Neutrophil (primary cell): Measurements from ENCODE around the gene IL18.
A peak's percentile ranks its signal among the peaks of the same experiment; 100 is the strongest.

ENCODE experiments used
- H3K27ac ChIP-seq: fragments of 200-600 bp; sonication (generic); 2 replicates; pipeline ENCODE4 v1.5.1; 2016; ENCODE audit warnings: mild to moderate bottlenecking, moderate library complexity
- H3K27me3 ChIP-seq: fragments of 200-600 bp; sonication (generic); 2 replicates; pipeline ENCODE4 v1.6.0; 2016; ENCODE audit warnings: mild to moderate bottlenecking
- H3K36me3 ChIP-seq: fragments of 200-600 bp; sonication (generic); 2 replicates; pipeline ENCODE4 v1.5.1; 2017
- H3K4me1 ChIP-seq, 2 experiments: fragments of 200-600 bp in 1 of 2; sonication (generic) in 1 of 2; 1 replicate in 1 of 2; 2 replicates in 1 of 2; pipeline versions ENCODE4 v1.5.1 to v1.6.1; 2013 to 2016; ENCODE audit warnings: low read depth in 1 of 2, low read length in 1 of 2, mild to moderate bottlenecking in 1 of 2, moderate library complexity in 1 of 2; ENCODE audit not compliant: control insufficient read depth in 1 of 2, insufficient read depth in 1 of 2
- H3K4me3 ChIP-seq, 2 experiments: fragments of 200-600 bp in 1 of 2; sonication (generic) in 1 of 2; 1 replicate in 1 of 2; 2 replicates in 1 of 2; pipeline ENCODE4 v1.5.1; 2013 to 2016; ENCODE audit warnings: low read depth in 1 of 2, low read length in 1 of 2, mild to moderate bottlenecking in 1 of 2, moderate library complexity in 1 of 2
- H3K9me3 ChIP-seq: fragments of 200-600 bp; sonication (generic); 2 replicates; pipeline ENCODE4 v1.5.1; 2016
- TF ChIP-seq, protein P1 (sequence below): fragments of 200-600 bp; sonication (generic); IDR thresholded peaks from 2 replicates; pipeline ENCODE4 v1.5.1; 2016; ENCODE audit warnings: antibody characterized with exemption

IL18 gene

DNA sequence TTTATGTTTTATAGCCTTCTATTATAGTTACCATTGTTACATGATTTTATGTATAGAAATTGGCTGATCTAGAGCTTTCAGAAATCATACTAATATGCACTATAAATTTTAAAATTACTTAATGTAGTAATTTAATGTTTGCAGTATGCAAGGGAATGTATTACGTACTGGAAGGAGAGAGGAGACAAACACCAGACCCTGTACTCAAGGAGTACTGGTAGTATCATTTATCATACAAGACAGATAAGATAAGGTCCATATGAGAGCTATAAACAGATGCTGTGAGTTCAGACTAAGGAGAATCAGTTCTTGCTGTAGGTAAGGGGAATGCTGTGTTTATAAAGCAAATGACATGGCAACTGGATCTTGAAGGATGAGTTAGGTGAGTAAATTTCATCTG is 12.2 kb upstream of the IL18 start:
- H3K27me3 ChIP-seq = no peaks in the 10 kb centered on the region
- TF ChIP-seq, protein P1, sequence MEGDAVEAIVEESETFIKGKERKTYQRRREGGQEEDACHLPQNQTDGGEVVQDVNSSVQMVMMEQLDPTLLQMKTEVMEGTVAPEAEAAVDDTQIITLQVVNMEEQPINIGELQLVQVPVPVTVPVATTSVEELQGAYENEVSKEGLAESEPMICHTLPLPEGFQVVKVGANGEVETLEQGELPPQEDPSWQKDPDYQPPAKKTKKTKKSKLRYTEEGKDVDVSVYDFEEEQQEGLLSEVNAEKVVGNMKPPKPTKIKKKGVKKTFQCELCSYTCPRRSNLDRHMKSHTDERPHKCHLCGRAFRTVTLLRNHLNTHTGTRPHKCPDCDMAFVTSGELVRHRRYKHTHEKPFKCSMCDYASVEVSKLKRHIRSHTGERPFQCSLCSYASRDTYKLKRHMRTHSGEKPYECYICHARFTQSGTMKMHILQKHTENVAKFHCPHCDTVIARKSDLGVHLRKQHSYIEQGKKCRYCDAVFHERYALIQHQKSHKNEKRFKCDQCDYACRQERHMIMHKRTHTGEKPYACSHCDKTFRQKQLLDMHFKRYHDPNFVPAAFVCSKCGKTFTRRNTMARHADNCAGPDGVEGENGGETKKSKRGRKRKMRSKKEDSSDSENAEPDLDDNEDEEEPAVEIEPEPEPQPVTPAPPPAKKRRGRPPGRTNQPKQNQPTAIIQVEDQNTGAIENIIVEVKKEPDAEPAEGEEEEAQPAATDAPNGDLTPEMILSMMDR = no peak
- H3K4me3 ChIP-seq = no peak overlapping the region
- peaks cover 17 to 24% of the 10 kb centered on the region in 2 experiments for H3K4me1 ChIP-seq
- no peak overlapping the region for H3K27ac ChIP-seq
- H3K36me3 ChIP-seq = no peaks in the 10 kb centered on the region
- no peaks in the 10 kb centered on the region for H3K9me3 ChIP-seq

DNA sequence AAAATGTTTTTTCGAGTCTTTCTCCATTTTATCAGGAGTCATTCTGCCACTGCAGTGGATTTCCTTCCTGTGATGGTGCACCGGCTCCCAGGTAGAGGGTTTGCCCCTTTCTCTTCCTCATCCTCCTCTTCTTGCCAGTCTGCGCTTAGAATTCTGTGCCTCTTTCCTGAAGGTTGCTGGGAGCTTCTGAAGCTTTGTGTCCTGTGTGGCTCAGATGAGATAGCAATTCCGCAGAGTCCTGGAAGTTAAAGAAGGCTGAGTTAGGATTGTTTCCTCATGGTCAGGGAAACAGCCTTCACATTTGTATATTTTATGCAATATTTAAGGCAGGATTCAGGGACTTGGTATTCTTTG is 11.7 kb upstream of the IL18 start:
- Histone ChIP-seq H3K27ac (peak overlapping the region; percentile 35), H3K4me3 (peak overlapping the region; percentile 57 to 60)

DNA sequence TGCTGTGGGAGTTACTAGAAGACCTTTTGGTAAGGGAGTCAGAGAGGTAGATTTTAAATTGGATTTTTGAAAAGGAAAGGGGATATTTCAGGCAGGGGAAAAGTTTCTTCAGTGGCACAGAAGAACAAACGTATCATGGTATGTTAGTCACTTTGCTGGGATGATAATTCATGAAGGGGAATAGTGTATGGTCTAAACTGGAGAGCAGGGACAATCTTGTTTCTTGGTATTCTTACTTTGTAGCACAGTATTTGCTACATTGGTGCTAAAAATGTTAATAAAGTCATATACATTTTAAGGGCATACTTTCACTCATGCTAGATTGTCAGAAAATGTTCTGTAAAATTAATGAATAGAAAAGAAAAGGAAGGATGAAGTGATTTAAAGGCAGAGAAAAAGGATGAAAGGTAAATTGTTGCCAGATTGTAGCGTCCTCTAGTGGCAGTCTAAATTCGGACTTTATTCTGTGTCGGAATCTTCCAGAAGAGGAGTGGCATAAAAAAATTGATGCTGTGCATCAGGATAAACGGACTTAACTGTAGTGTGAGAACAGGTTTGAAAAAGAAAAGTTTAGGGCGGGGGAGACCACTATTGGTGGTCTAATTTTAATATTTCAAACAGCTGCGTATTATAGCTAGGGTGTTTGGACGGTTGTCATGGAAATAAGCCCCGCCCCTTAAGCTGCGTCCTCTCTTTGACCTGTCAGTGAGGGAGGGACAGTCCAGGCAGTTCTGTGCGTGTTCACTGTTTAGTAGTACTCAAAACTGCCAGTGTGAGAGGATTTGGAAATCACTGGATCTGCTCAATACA is 11.1 kb upstream of the IL18 start, which contains the start of gene BCO2:
Gene BCO2, plus strand, starts transcription at position 724 of the 810 bp plus-strand sequence. CDS start 90 bp downstream, outside the sequence.
- Histone ChIP-seq H3K27ac (peak within 1 kb of the TSS; percentile 35), H3K27me3 (no peaks in the 10 kb centered on the region), H3K4me3 (peak within 1 kb of the TSS; percentile 57 to 60), H3K9me3 (no peaks in the 10 kb centered on the region), H3K4me1 (peaks cover 17 to 24% of the 10 kb centered on the region in 2 experiments), H3K36me3 (no peaks in the 10 kb centered on the region)
- TF ChIP-seq, protein P1 = peak; percentile 77

More for the DNA sequence above, 11.7 kb upstream of the IL18 start:
- TF ChIP-seq, protein P1 = no peak
- Histone ChIP-seq H3K4me1 (peaks cover 17 to 24% of the 10 kb centered on the region in 2 experiments), H3K27me3 (no peaks in the 10 kb centered on the region), H3K36me3 (no peaks in the 10 kb centered on the region), H3K9me3 (no peaks in the 10 kb centered on the region)

DNA sequence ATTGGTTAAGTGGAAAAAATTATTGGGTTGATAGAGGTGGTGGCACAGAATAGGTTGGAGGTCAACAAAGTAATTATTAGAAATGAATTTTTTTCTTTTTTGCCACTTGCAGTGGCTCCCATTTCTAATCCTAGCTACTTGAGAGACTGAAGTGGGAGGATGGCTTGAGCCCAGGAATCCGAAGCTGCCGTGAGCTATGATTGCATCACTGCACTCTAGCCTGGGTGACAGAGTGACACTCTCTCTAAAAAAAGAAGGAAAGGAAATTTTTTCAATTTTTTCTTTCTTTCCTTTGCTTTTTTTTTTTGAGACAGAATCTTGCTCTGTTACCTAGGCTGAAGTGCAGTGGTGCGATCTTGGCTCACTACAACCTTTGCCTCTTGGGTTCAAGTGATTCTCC is 9.3 kb upstream of the IL18 start:
- TF ChIP-seq, protein P1 = no peak
- Histone ChIP-seq H3K27ac (no peak overlapping the region), H3K4me3 (no peak overlapping the region), H3K9me3 (no peaks in the 10 kb centered on the region), H3K36me3 (no peaks in the 10 kb centered on the region), H3K4me1 (peaks cover 7 to 10% of the 10 kb centered on the region in 2 experiments), H3K27me3 (no peaks in the 10 kb centered on the region)

DNA sequence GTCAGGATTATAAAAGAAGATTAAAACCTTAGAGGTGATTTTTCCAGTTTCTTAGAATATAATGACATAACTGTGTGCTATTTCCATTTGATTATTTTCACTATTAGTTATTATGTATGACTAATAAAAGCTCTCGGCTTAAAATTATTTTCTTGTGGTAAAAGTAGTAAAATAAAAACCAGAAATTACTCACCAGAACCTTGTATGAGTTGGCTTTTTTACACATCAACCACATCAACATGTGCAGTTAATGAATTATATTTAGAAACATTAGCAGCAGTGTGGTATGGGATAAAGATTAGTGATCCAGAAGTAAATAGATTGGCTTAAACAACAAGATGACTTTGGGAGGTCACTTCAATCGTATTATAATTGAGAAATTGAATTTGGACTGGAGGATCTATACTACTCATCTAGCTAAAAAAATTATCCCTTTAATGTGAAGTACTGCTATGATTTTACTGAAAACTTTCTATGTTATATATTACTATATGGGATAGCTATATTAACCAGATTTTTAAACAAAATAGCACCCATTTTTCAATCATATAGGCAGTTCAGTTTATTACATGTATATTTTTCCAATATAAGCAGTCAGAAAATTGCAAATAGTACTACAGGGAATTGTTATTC is 8.6 kb upstream of the IL18 start:
- H3K4me3 ChIP-seq = no peak overlapping the region
- no peaks in the 10 kb centered on the region for H3K27me3 ChIP-seq
- TF ChIP-seq, protein P1 = no peak

More for the DNA sequence above, 8.6 kb upstream of the IL18 start:
- Histone ChIP-seq H3K36me3 (no peaks in the 10 kb centered on the region), H3K9me3 (no peaks in the 10 kb centered on the region), H3K4me1 (peaks cover 7 to 10% of the 10 kb centered on the region in 2 experiments), H3K27ac (no peak overlapping the region)
